Mesenchymal stem cell (in vitro differentiated cells and primary cell): Measurements from ENCODE around the gene RPL21.
"Not testable (repeated sequence)": the region's sequence is repeated elsewhere in the genome, so short reads cannot be mapped to it uniquely, and the experiment has no call there.

ENCODE experiments used
- DNase-seq: peaks from one replicate; pipeline ENCODE4 v3.0.0-alpha.2; 2013
- H2AFZ ChIP-seq: one replicate; pipeline ENCODE4 v1.6.1; 2013; ENCODE audit warnings: low read depth, mild to moderate bottlenecking, control low read depth, inconsistent platforms, low read length, moderate library complexity
- H2AK5ac ChIP-seq: 2 replicates; pipeline ENCODE4 v1.6.1; 2013; ENCODE audit warnings: low read length, moderate library complexity, mild to moderate bottlenecking, inconsistent platforms; ENCODE audit not compliant: severe bottlenecking
- H2BK120ac ChIP-seq: one replicate; pipeline ENCODE4 v1.6.1; 2013; ENCODE audit warnings: low read depth, mild to moderate bottlenecking, inconsistent platforms, low read length, moderate library complexity
- H2BK12ac ChIP-seq, 2 experiments: one replicate each; pipeline ENCODE4 v1.6.1; 2013; ENCODE audit warnings: inconsistent platforms in 2 of 2, low read length in 2 of 2, mild to moderate bottlenecking in 2 of 2, moderate library complexity in 2 of 2, control low read depth in 1 of 2
- H2BK15ac ChIP-seq: one replicate; pipeline ENCODE4 v1.6.1; 2013; ENCODE audit warnings: mild to moderate bottlenecking, low read depth, inconsistent platforms; ENCODE audit not compliant: poor library complexity, severe bottlenecking
- H2BK5ac ChIP-seq: 2 replicates; pipeline ENCODE4 v1.6.1; 2013; ENCODE audit warnings: low read depth, mild to moderate bottlenecking, low read length, control low read depth, inconsistent platforms; ENCODE audit not compliant: poor library complexity, severe bottlenecking
- H3K14ac ChIP-seq, 2 experiments: one replicate each; pipeline ENCODE4 v1.6.1; 2013; ENCODE audit warnings: inconsistent platforms in 2 of 2, low read length in 2 of 2, control low read depth in 1 of 2, mild to moderate bottlenecking in 1 of 2, moderate library complexity in 1 of 2
- H3K18ac ChIP-seq, 2 experiments: one replicate each; pipeline ENCODE4 v1.6.1; 2013; ENCODE audit warnings: inconsistent platforms in 2 of 2, low read length in 2 of 2, control low read depth in 1 of 2, low read depth in 1 of 2, mild to moderate bottlenecking in 1 of 2
- H3K23ac ChIP-seq, 2 experiments: one replicate each; pipeline ENCODE4 v1.6.1; 2013; ENCODE audit warnings: inconsistent platforms in 2 of 2, low read length in 2 of 2, mild to moderate bottlenecking in 2 of 2, moderate library complexity in 2 of 2, control low read depth in 1 of 2
- H3K27ac ChIP-seq: 2 replicates; pipeline ENCODE4 v1.5.1; 2013; ENCODE audit warnings: mild to moderate bottlenecking, moderate library complexity, low read length, control low read depth, inconsistent platforms; ENCODE audit not compliant: poor library complexity, severe bottlenecking
- H3K27me3 ChIP-seq, 2 experiments: 2 replicates each; pipeline versions ENCODE4 v1.6.1 to v1.7.0; 2013; ENCODE audit warnings: low read length in 2 of 2, mild to moderate bottlenecking in 2 of 2, moderate library complexity in 2 of 2, control low read depth in 1 of 2, inconsistent platforms in 1 of 2; ENCODE audit not compliant: control insufficient read depth in 1 of 2, insufficient read depth in 1 of 2
- H3K36me3 ChIP-seq, 2 experiments: 2 replicates each; pipeline versions ENCODE4 v1.6.1 to v1.7.0; 2013; ENCODE audit warnings: low read length in 2 of 2, control low read depth in 1 of 2, inconsistent platforms in 1 of 2, low read depth in 1 of 2, mild to moderate bottlenecking in 1 of 2; ENCODE audit not compliant: insufficient read depth in 2 of 2, control insufficient read depth in 1 of 2
- H3K4ac ChIP-seq, 2 experiments: one replicate each; pipeline ENCODE4 v1.6.1; 2013; ENCODE audit warnings: inconsistent platforms in 2 of 2, low read length in 2 of 2, mild to moderate bottlenecking in 2 of 2, moderate library complexity in 2 of 2, control low read depth in 1 of 2, low read depth in 1 of 2
- H3K4me1 ChIP-seq: 2 replicates; pipeline ENCODE4 v1.6.1; 2013; ENCODE audit warnings: low read depth, low read length, control low read depth; ENCODE audit not compliant: control insufficient read depth, insufficient read depth
- H3K4me2 ChIP-seq: 2 replicates; pipeline ENCODE4 v1.6.1; 2013; ENCODE audit warnings: low read length, mild to moderate bottlenecking, inconsistent platforms; ENCODE audit not compliant: poor library complexity, severe bottlenecking
- H3K4me3 ChIP-seq, 2 experiments: 2 replicates each; pipeline versions ENCODE4 v1.5.1 to v1.7.0; 2013; ENCODE audit warnings: low read length in 2 of 2, mild to moderate bottlenecking in 2 of 2, control low read depth in 1 of 2, low read depth in 1 of 2; ENCODE audit not compliant: insufficient read depth in 1 of 2
- H3K79me1 ChIP-seq: replicated peaks from 2 replicates; pipeline ENCODE4 v1.6.1; 2013; ENCODE audit warnings: mild to moderate bottlenecking, control low read depth, low read length, inconsistent platforms; ENCODE audit not compliant: poor library complexity, severe bottlenecking
- H3K9ac ChIP-seq: 2 replicates; pipeline ENCODE4 v1.7.0; 2013; ENCODE audit warnings: mild to moderate bottlenecking, low read length, moderate library complexity
- H3K9me3 ChIP-seq: 2 replicates; pipeline ENCODE4 v1.7.0; 2013; ENCODE audit warnings: mild to moderate bottlenecking, low read length; ENCODE audit not compliant: control insufficient read depth
- H4K8ac ChIP-seq: one replicate; pipeline ENCODE4 v1.6.1; 2013; ENCODE audit warnings: inconsistent platforms, mild to moderate bottlenecking, low read length, moderate library complexity
- H4K91ac ChIP-seq: one replicate; pipeline ENCODE4 v1.6.1; 2013; ENCODE audit warnings: mild to moderate bottlenecking, low read length, inconsistent platforms
- WGBS: methylation state at CpG from one replicate; pipeline ENCODE4 v1.1.7; 2013; ENCODE audit warnings: mixed read lengths; 5-methylcytosine and 5-hydroxymethylcytosine counted together

RPL21 gene

GRCh38 chr13:27298849-27299248 is 47.5 kb downstream of the RPL21 start:
- Histone ChIP-seq H3K79me1 (no peaks in the 10 kb centered on the region), H3K4me2 (no peak overlapping the region), H3K27ac (no peak overlapping the region), H2BK15ac (no peak overlapping the region), H3K9me3 (no peaks in the 10 kb centered on the region), H3K14ac (no peak overlapping the region), H2AFZ (no peak overlapping the region), H2BK120ac (no peak overlapping the region), H3K27me3 (peaks cover 49 to 55% of the 10 kb centered on the region in 2 experiments), H4K91ac (no peak overlapping the region), H2BK5ac (no peak overlapping the region), H3K4me1 (no peaks in the 10 kb centered on the region), H4K8ac (no peak overlapping the region), H2AK5ac (no peak overlapping the region), H3K4me3 (no peak overlapping the region), H3K23ac (no peak overlapping the region), H3K18ac (no peak overlapping the region), H2BK12ac (no peak overlapping the region), H3K9ac (no peak overlapping the region), H3K4ac (no peak overlapping the region), H3K36me3 (no peaks in the 10 kb centered on the region)
- no peak for DNase-seq
- WGBS: 75% methylated on average over 5 of the region's 5 CpGs

GRCh38 chr13:27300406-27300805 is 49.0 kb downstream of the RPL21 start:
- not testable (repeated sequence) for DNase-seq

GRCh38 chr13:27300941-27301586 is 49.7 kb downstream of the RPL21 start:
- Histone ChIP-seq H2BK12ac (no peak overlapping the region), H2BK15ac (no peak overlapping the region), H3K4me3 (no peak overlapping the region), H2AK5ac (no peak overlapping the region), H3K79me1 (no peaks in the 10 kb centered on the region), H3K14ac (no peak overlapping the region), H2BK5ac (no peak overlapping the region), H3K4ac (no peak overlapping the region), H3K27ac (no peak overlapping the region), H3K9ac (no peak overlapping the region), H3K27me3 (peaks cover 28 to 34% of the 10 kb centered on the region in 2 experiments), H4K8ac (no peak overlapping the region), H3K23ac (no peak overlapping the region), H3K4me2 (no peak overlapping the region), H2AFZ (no peak overlapping the region), H2BK120ac (no peak overlapping the region), H3K9me3 (no peaks in the 10 kb centered on the region), H3K4me1 (no peaks in the 10 kb centered on the region), H4K91ac (no peak overlapping the region), H3K18ac (no peak overlapping the region), H3K36me3 (no peaks in the 10 kb centered on the region)
- WGBS: 93% methylated on average over 6 of the region's 6 CpGs
- DNase-seq: no peak

More at GRCh38 chr13:27300406-27300805, 49.0 kb downstream of the RPL21 start:
- not testable (repeated sequence) for H3K4me2 ChIP-seq, H2BK15ac ChIP-seq, H3K9ac ChIP-seq, H2BK5ac ChIP-seq, H2BK12ac ChIP-seq, H2AFZ ChIP-seq, H3K4me1 ChIP-seq, H4K8ac ChIP-seq, H3K4ac ChIP-seq, H3K4me3 ChIP-seq, H3K79me1 ChIP-seq, H2BK120ac ChIP-seq, H3K14ac ChIP-seq, H3K18ac ChIP-seq, H3K9me3 ChIP-seq, H3K36me3 ChIP-seq, H3K27ac ChIP-seq, H4K91ac ChIP-seq, H2AK5ac ChIP-seq, H3K23ac ChIP-seq
- WGBS: 84% methylated on average over 7 of the region's 7 CpGs
- peaks cover 34 to 40% of the 10 kb centered on the region in 2 experiments for H3K27me3 ChIP-seq

GRCh38 chr13:27302643-27303262 is 51.4 kb downstream of the RPL21 start:
- Histone ChIP-seq H2BK120ac (no peak overlapping the region), H3K4me1 (no peaks in the 10 kb centered on the region), H3K23ac (no peak overlapping the region), H2AK5ac (no peak overlapping the region), H3K4me2 (no peak overlapping the region), H4K91ac (no peak overlapping the region), H3K4ac (no peak overlapping the region), H3K18ac (no peak overlapping the region), H3K27ac (no peak overlapping the region), H3K14ac (no peak overlapping the region), H2BK15ac (no peak overlapping the region), H2BK12ac (no peak overlapping the region), H3K9ac (no peak overlapping the region), H3K4me3 (no peak overlapping the region), H3K79me1 (no peaks in the 10 kb centered on the region), H4K8ac (no peak overlapping the region), H3K9me3 (no peaks in the 10 kb centered on the region), H2BK5ac (no peak overlapping the region), H3K36me3 (no peaks in the 10 kb centered on the region), H3K27me3 (peaks cover 18 to 30% of the 10 kb centered on the region in 2 experiments), H2AFZ (no peak overlapping the region)
- no peak for DNase-seq
- 72% methylated on average over 2 of the region's 4 CpGs for WGBS
